Measurements from ENCODE around the gene OLFML1. TPM values are rescaled to one million over a fixed set of nuclear protein-coding genes. Genes with fewer than 3 reads are reported as not detected.

The OLFML1 gene
- total RNA-seq, 4 donors from 2014 or later = 3.4 to 10.2 (median 7.6) TPM

GRCh38 chr11:7558046-7558445 lies 72.7 kb downstream of the OLFML1 start:
- no peaks in the 10 kb centered on the region for H3K36me3 ChIP-seq
- H3K27me3 ChIP-seq = no peaks in the 10 kb centered on the region
- no peak overlapping the region for H3K27ac ChIP-seq
- no peaks in the 10 kb centered on the region for H3K9me3 ChIP-seq
- no peak for ATAC-seq
- no peaks in the 10 kb centered on the region for H3K4me1 ChIP-seq
- TF ChIP-seq CTCF (IDR thresholded peaks at IDR 0.05) = no peak
- no peak for TF ChIP-seq EP300 (IDR thresholded peaks at IDR 0.05)
- TF ChIP-seq POLR2A (IDR thresholded peaks at IDR 0.05) = no peak
- no peak for TF ChIP-seq POLR2AphosphoS5 (IDR thresholded peaks at IDR 0.05)
- no peak overlapping the region for H3K4me3 ChIP-seq

DNA sequence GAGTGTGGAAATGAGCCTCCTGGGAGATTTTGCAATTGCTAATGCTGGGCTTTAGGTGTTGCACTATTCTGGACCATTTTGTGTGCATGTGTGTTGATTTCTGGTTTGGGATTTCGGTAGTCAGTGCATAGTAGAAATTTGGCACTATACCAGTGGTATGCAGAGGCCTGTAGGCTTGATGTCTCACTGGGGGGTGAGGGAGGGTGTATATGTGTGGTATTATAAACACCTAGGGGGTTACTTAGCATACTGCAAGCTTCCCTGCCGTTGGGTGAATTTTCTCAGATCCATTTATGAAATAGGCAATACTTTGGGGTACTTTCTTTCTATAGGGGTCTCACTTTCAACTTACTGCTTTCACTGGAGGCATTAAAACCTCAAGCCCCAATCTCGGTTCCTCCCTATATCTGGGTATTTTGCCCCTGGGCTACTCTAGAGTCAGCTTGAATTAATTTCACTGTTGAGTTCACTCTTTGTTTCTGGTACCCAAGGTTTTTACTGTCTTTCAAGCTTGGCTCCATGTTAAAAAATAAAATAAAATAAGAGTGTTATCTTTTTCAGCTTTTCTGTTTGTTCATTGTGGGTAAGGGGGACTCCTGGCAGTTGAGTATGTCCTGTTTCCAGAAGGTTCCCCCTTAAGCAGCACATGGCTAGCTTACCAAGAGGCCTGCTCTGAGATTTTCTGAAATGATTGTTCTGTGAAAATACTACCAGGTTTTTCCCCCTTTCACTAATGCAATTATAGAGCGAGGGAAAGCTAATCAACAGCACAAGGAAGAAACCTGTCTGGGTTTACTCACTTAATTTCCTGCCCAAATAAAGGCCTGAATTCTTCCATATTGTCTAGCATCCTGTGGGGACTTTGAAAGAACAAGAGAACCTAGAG lies 74.3 kb downstream of the OLFML1 start:
- no peaks in the 10 kb centered on the region for H3K27me3 ChIP-seq
- ATAC-seq = no peak
- H3K36me3 ChIP-seq = no peaks in the 10 kb centered on the region
- TF ChIP-seq POLR2A (IDR thresholded peaks at IDR 0.05) (no peak), POLR2AphosphoS5 (IDR thresholded peaks at IDR 0.05) (no peak), CTCF (IDR thresholded peaks at IDR 0.05) (no peak), EP300 (IDR thresholded peaks at IDR 0.05) (no peak)
- no peaks in the 10 kb centered on the region for H3K4me1 ChIP-seq
- no peaks in the 10 kb centered on the region for H3K9me3 ChIP-seq
- WGBS, 2 donors (ENCODE audit: low coverage in 1 of 2) = 72% methylated on average over 2 to 3 of the region's 4 CpGs
- no peak overlapping the region for H3K27ac ChIP-seq
- no peak overlapping the region for H3K4me3 ChIP-seq

Other genes with a start within 250 kb of the OLFML1 start
- under 1 TPM in 3 of 4 donors, not detected in 1; 0.13 to 0.47 (median 0.15) TPM for gene SYT9, start 233.6 kb upstream of the OLFML1 start, total RNA-seq
- gene PPFIBP2, start 28.5 kb downstream of the OLFML1 start, total RNA-seq = 10 to 100 TPM in 3 of 4 donors, 1 to 10 TPM in 1; 8.0 to 26.5 (median 11.3) TPM
- 1 to 10 TPM; 1.2 to 4.4 (median 2.1) TPM for gene CYB5R2, start 188.0 kb downstream of the OLFML1 start, total RNA-seq
- not detected for gene OVCH2, start 221.0 kb downstream of the OLFML1 start, total RNA-seq